HG03135 (cell line): Measurements from ENCODE around the gene SNX20.

Experiments
- ATAC-seq: cut with Tn5 transposase; IDR thresholded peaks from one replicate; pipeline ENCODE4 v1.9.1; 2021; ENCODE audit warnings: mild to moderate bottlenecking, moderate library complexity; ENCODE audit not compliant: unreplicated experiment

Gene SNX20

GRCh38 chr16:50637716-50638602 is 43.2 kb downstream of the SNX20 start:
- no peak for ATAC-seq

GRCh38 chr16:50636753-50637374 is 44.2 kb downstream of the SNX20 start:
- ATAC-seq = no peak

GRCh38 chr16:50635505-50636392 is 45.4 kb downstream of the SNX20 start:
- ATAC-seq = no peak

GRCh38 chr16:50634947-50635346 is 46.2 kb downstream of the SNX20 start:
- no peak for ATAC-seq

- ATAC-seq = no peak
Measured at GRCh38 chr16:50634090-50634489, 47.0 kb downstream of the SNX20 start.

- ATAC-seq = no peak
Measured at GRCh38 chr16:50632927-50633800, 47.9 kb downstream of the SNX20 start.

GRCh38 chr16:50631985-50632576 is 49.0 kb downstream of the SNX20 start:
- ATAC-seq = no peak

- ATAC-seq = no peak
Measured at GRCh38 chr16:50631249-50631984, 49.7 kb downstream of the SNX20 start.

- ATAC-seq = no peak
Measured at GRCh38 chr16:50630394-50631020, 50.6 kb downstream of the SNX20 start.

- ATAC-seq = no peak
Measured at GRCh38 chr16:50629334-50629733, 51.8 kb downstream of the SNX20 start.

- no peak for ATAC-seq
Measured at GRCh38 chr16:50628156-50628802, 52.8 kb downstream of the SNX20 start.

- ATAC-seq = no peak
Measured at GRCh38 chr16:50627419-50627818, 53.7 kb downstream of the SNX20 start.

GRCh38 chr16:50626868-50627267 is 54.2 kb downstream of the SNX20 start:
- no peak for ATAC-seq

- ATAC-seq = no peak
Measured at GRCh38 chr16:50625374-50625773, 55.7 kb downstream of the SNX20 start.

- no peak for ATAC-seq
Measured at GRCh38 chr16:50624449-50624970, 56.6 kb downstream of the SNX20 start.

- no peak for ATAC-seq
Measured at GRCh38 chr16:50622643-50623369, 58.3 kb downstream of the SNX20 start.

- ATAC-seq = no peak
Measured at GRCh38 chr16:50622029-50622428, 59.1 kb downstream of the SNX20 start.
